Ovary (tissue), 9 donors: ENCODE data around the gene HILPDA. TPM values are rescaled to one million over a fixed set of nuclear protein-coding genes. Genes with fewer than 3 reads are reported as not detected.
"Not testable (repeated sequence)": the region's sequence is repeated elsewhere in the genome, so short reads cannot be mapped to it uniquely, and the experiment has no call there.

Source experiments
- DNase-seq, 5 donors: peaks; one replicate each; pipeline ENCODE4 v3.0.0-alpha.2; 2019 to 2020
- H3K27ac ChIP-seq, 2 donors: fragments of 200-600 bp; one replicate each; pipeline versions ENCODE4 v1.5.1 to v1.8.0; 2019 to 2022
- H3K27me3 ChIP-seq: fragments of 200-600 bp; one replicate; pipeline ENCODE4 v1.8.0; 2022
- H3K36me3 ChIP-seq: fragments of 200-600 bp; sonication (generic); one replicate; pipeline ENCODE4 v1.5.1; 2019
- H3K4me1 ChIP-seq: one replicate; pipeline ENCODE4 v1.8.1; 2013; ENCODE audit warnings: mild to moderate bottlenecking, moderate library complexity; ENCODE audit not compliant: insufficient read depth
- H3K4me3 ChIP-seq: fragments of 200-600 bp; sonication (generic); one replicate; pipeline ENCODE4 v1.5.1; 2017
- H3K9me3 ChIP-seq, 2 donors: fragments of 200-600 bp in 1 of 2; sonication (generic) in 1 of 2; one replicate each; pipeline versions ENCODE4 v1.5.1 to v1.8.1; 2013 to 2019; ENCODE audit warnings: mild to moderate bottlenecking in 1 of 2, moderate library complexity in 1 of 2
- EP300 ChIP-seq: sonication (generic); formaldehyde crosslinking; IDR thresholded peaks from one replicate; pipeline ENCODE4 v1.6.1; 2017; ENCODE audit warnings: antibody characterized with exemption
- POLR2A ChIP-seq: fragments of 450-650 bp; IDR thresholded peaks from one replicate; pipeline ENCODE4 v1.6.1; 2017; ENCODE audit warnings: antibody characterized with exemption, mild to moderate bottlenecking, moderate library complexity
- WGBS, 3 donors: extraction: QIAGEN DNeasy Blood & Tissue Kit in 1 of 3; methylation state at CpG; one replicate each; pipeline versions ENCODE4 v1.1.5 to v1.1.7; 2013 to 2017; 5-methylcytosine and 5-hydroxymethylcytosine counted together
- intact Hi-C, 4 donors: fragments of 100-400 bp; cut with DNase I; formaldehyde crosslinking; loops; one replicate each; pipeline versions ENCODE4 v1.11.0 to v1.15.1; 2022 to 2023
- polyA plus RNA-seq, 2 donors: library from polyadenylated mRNA; stranded (reverse); fragments of 200-250 nt in 1 of 2; fragments of 350-450 nt in 1 of 2; fragmentation: Illumina TruSeq in 1 of 2; extraction: RNeasy Lipid Tissue Mini Kit (QIAGEN cat#74804) in 1 of 2; gene quantifications; one replicate each; pipeline ENCODE4 v1.2.3, GENCODE V29; 2013 to 2014
- total RNA-seq, 7 donors: library from RNA; depleted of rRNA in 2 of 7; stranded (reverse); fragments of >200 nt in 2 of 7; fragmentation: NEBNext Ultra II Directional in 3 of 7; extraction: Animal tissue kit (Norgen Biotek cat#: 25700) in 3 of 7; gene quantifications; one replicate each; pipeline versions ENCODE4 v1.1.0 to v1.2.4, GENCODE V29; 2016 to 2023
- TF ChIP-seq, protein P1 (sequence below), 3 donors: fragments of 450-650 bp in 2 of 3; fragments of 200-600 bp in 1 of 3; IDR thresholded peaks; one replicate each; pipeline versions ENCODE4 v1.5.1 to v1.8.0; 2016 to 2022; ENCODE audit warnings: antibody characterized with exemption in 3 of 3, mild to moderate bottlenecking in 1 of 3
- donor health status: DM: no; HTN: no; CAD: no; lungs with moderate emphysema.
- donor health status: DM: no; HTN: no; CAD: no.
- donor health status: Bipolar disorder and iron deficiency.
- donor health status: DM: yes; HTN: yes; CAD: no.
- donor health status: DM: no; HTN: no; CAD: no.
- donor health status: DM: yes; HTN: yes; CAD: no.

HILPDA gene
- total and polyA plus RNA-seq, 9 donors, result 10.2 to 69.7 (median 32.9) TPM

DNA sequence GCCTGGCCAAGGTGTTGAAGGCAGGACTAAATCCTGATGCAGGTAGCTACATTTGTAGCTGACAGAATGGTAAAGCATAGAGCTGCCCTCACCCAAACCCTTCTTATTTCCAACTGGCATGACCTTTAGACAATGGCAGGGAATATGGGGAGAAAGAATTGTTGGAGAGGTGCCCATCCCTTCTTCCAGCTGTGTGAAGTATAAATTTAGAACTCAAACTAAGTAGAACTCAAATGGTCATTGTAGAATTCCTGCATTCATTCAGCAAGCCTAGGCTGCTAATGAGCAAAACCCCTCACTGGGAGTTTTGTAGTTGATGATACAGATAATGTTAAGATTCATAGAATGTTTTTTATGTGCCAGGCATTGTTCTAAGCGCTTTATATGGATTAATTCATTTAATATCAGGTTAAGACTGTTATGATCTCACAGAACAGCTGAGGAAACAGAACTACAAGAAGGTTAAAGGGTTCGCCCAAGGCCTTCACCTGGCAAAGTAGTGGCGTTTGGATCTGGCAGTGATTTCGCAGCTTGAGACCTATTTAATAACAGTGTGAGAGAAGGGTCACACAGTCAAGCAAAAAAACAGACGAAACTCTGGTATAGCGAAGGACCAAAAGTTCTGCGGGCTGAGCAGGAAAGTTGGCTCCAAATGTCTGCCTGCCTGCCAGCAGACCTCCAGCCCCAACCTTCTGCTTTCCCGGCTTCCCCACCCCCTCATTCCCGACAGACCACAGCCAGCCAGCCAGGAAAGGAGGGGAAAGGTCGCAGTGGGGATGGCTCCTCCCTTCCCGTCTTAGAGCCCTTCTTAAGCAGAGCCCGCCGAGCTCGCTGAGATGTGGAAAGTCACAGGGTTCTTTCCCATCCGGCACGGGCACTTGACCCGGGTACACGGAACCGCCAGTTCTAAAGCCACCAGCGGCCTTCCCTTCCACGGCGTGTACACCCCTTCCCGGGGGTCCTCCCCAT, 1.6 kb upstream of the HILPDA start:
- Histone ChIP-seq H3K36me3 (no peaks in the 10 kb centered on the region), H3K27ac (peak overlapping the region; percentile 90 to 94), H3K27me3 (no peaks in the 10 kb centered on the region), H3K9me3 (no peaks in the 10 kb centered on the region), H3K4me3 (peak overlapping the region; percentile 25), H3K4me1 (peaks cover 15% of the 10 kb centered on the region)
- TF ChIP-seq, protein P1, sequence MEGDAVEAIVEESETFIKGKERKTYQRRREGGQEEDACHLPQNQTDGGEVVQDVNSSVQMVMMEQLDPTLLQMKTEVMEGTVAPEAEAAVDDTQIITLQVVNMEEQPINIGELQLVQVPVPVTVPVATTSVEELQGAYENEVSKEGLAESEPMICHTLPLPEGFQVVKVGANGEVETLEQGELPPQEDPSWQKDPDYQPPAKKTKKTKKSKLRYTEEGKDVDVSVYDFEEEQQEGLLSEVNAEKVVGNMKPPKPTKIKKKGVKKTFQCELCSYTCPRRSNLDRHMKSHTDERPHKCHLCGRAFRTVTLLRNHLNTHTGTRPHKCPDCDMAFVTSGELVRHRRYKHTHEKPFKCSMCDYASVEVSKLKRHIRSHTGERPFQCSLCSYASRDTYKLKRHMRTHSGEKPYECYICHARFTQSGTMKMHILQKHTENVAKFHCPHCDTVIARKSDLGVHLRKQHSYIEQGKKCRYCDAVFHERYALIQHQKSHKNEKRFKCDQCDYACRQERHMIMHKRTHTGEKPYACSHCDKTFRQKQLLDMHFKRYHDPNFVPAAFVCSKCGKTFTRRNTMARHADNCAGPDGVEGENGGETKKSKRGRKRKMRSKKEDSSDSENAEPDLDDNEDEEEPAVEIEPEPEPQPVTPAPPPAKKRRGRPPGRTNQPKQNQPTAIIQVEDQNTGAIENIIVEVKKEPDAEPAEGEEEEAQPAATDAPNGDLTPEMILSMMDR (IDR thresholded peaks at IDR 0.05), result no peak
- peak; percentile 55 for TF ChIP-seq POLR2A
- peak; percentile 97 for TF ChIP-seq EP300
- DNase-seq, result peak; percentile 91 to 95 (median 94)
- 6 to 12% (median 8%) methylated on average over 23 of the region's 23 CpGs for WGBS, 3 donors
- intact Hi-C loops, result loop anchor here in 1 of 4 donors (10.0 kb wide), 1 partner anchor 49 kb away; the partner anchor contains the start of gene IMPDH1

DNA sequence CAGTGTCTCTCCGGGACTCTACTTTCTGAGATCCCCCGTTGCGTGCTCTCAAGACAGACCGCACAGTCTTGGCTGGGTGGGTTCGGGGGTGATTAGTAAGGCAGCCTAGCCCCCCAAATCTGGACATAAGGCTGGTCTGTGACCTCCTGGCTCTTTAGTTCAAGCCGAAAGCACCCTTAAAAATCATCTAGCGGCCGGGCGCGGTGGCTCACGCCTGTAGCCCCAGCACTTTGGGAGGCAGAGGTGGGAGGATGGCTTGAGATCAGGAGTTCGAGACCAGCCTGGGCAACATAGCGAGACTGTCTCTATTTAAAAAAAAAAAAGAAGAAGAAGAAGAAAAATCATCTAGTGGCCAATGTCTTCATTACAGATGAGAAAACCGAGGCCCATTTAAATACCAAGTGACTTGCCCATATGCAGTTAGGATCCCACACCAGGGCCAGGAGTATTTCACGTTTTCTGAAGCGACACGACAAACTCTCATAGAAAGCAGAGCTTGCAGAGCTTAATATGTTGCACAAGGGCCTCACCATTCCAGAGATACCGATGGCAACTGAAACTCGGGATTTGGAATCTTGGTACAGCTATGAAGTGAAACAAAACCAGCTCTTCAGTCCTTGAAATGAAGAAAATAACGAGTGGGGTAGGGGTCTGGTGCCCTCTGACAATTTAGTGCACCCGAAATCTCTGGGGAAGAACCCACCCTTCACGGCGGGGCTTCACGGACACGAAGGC, 703 bp upstream of the HILPDA start:
- no peaks in the 10 kb centered on the region for H3K27me3 ChIP-seq
- TF ChIP-seq, protein P1 (IDR thresholded peaks at IDR 0.05), result peak in 1 of 3 donors; percentile 5
- no peak for TF ChIP-seq POLR2A
- H3K27ac ChIP-seq, result peak overlapping the region; percentile 90 to 94
- no peaks in the 10 kb centered on the region for H3K36me3 ChIP-seq
- WGBS, 3 donors, result 40 to 51% (median 47%) methylated on average over 25 of the region's 25 CpGs
- no peaks in the 10 kb centered on the region for H3K9me3 ChIP-seq
- intact Hi-C loops, result loop anchor here in 1 of 4 donors (10.0 kb wide), 1 partner anchor 50 kb away; the partner anchor contains the start of gene IMPDH1
- no peak for DNase-seq
- peak overlapping the region; percentile 81 for H3K4me3 ChIP-seq
- peaks cover 15% of the 10 kb centered on the region for H3K4me1 ChIP-seq

DNA sequence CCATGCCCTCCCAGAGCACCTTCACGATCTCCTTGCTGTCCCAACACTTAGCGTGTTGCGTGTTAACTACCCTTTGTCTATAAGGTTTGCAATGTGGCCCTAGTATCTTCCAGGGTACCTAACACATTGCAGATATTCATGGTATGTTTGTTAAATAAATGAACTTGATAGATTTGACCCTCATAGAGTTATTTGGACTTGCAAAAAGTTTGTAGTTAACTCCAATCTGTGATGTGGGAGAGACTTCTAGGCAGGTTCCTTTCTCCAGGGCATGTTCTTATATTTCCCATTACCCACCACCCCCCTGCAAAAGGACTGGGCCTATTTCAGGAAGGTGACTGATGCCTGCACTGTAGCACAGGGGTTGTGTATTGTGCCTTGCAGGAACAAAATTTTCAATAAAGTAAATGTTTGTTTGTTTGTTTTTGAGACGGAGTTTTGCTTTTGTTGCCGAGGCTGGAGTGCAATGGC, 612 bp downstream of the HILPDA start:
- peaks cover 15% of the 10 kb centered on the region for H3K4me1 ChIP-seq
- no peaks in the 10 kb centered on the region for H3K9me3 ChIP-seq
- H3K36me3 ChIP-seq, result no peaks in the 10 kb centered on the region
- 1% methylated on average over 5 of the region's 5 CpGs for WGBS, 3 donors
- TF ChIP-seq, protein P1 (IDR thresholded peaks at IDR 0.05), result no peak
- TF ChIP-seq POLR2A (no peak), EP300 (no peak)
- H3K27ac ChIP-seq, result peak overlapping the region; percentile 34 to 94
- intact Hi-C loops, result loop anchor here in 2 of 4 donors (2.0 to 10.0 kb wide), 2 partner anchors 29 to 51 kb away; partner anchors contain the start of gene IMPDH1 (in 1 of the 2)
- H3K27me3 ChIP-seq, result no peaks in the 10 kb centered on the region
- peak overlapping the region; percentile 81 for H3K4me3 ChIP-seq
- DNase-seq, result no peak

DNA sequence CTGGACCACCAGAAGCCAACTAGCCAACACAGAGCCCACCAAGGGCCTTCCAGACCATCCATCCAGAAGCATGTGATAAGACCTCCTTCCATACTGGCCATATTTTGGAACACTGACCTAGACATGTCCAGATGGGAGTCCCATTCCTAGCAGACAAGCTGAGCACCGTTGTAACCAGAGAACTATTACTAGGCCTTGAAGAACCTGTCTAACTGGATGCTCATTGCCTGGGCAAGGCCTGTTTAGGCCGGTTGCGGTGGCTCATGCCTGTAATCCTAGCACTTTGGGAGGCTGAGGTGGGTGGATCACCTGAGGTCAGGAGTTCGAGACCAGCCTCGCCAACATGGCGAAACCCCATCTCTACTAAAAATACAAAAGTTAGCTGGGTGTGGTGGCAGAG, 1.7 kb downstream of the HILPDA start:
- DNase-seq, H3K36me3 ChIP-seq, H3K4me3 ChIP-seq, H3K9me3 ChIP-seq, H3K27ac ChIP-seq, H3K27me3 ChIP-seq: not testable (repeated sequence)
- 86 to 93% (median 90%) methylated on average over 6 of the region's 6 CpGs for WGBS, 3 donors
- peaks cover 15% of the 10 kb centered on the region for H3K4me1 ChIP-seq
- intact Hi-C loops, result loop anchor here in 2 of 4 donors (2.0 to 10.0 kb wide), 2 partner anchors 31 to 53 kb away; partner anchors contain the start of gene IMPDH1 (in 1 of the 2)
